T-helper 1 cell treated with Interleukin-12 subunit alpha and Interleukin-12 subunit beta and Interleukin-4 antibody, amounts not matched to agents 30 μg/mL and 1 μg/mL, for 36 hours (primary cell): ENCODE results near the gene PLCD1.
"Not testable (repeated sequence)": the region's sequence is repeated elsewhere in the genome, so short reads cannot be mapped to it uniquely, and the experiment has no call there.

ENCODE experiments used
- H3K27ac Mint-ChIP-seq: one replicate; pipeline ENCODE4 v1.8.0; 2021; ENCODE audit warnings: mild to moderate bottlenecking, mixed read lengths
- H3K27me3 Mint-ChIP-seq: one replicate; pipeline ENCODE4 v1.8.0; 2021; ENCODE audit warnings: low read depth, mixed read lengths
- H3K36me3 Mint-ChIP-seq: one replicate; pipeline ENCODE4 v1.8.0; 2021; ENCODE audit warnings: low read depth, mixed read lengths
- H3K4me1 Mint-ChIP-seq: one replicate; pipeline ENCODE4 v1.8.0; 2021; ENCODE audit warnings: low read depth, mixed read lengths
- H3K4me3 Mint-ChIP-seq: one replicate; pipeline ENCODE4 v1.8.0; 2021; ENCODE audit warnings: mild to moderate bottlenecking, moderate library complexity, mixed read lengths
- H3K9me3 Mint-ChIP-seq: one replicate; pipeline ENCODE4 v1.8.0; 2021; ENCODE audit warnings: mixed read lengths

Gene PLCD1

GRCh38 chr3:38029400-38030125 is at the start of gene PLCD1:
Gene PLCD1 (minus strand): TSS chr3:38029642. CDS start chr3:38029539, 103 bp downstream.
- Mint-ChIP-seq H3K27me3 (peaks cover 39% of the 10 kb centered on the region), H3K4me1 (peaks cover 17% of the 10 kb centered on the region), H3K9me3 (no peaks in the 10 kb centered on the region), H3K4me3 (peak within 1 kb of the TSS; percentile 11), H3K36me3 (no peaks in the 10 kb centered on the region), H3K27ac (no peak within 1 kb of the TSS)

GRCh38 chr3:38077073-38077472 is 47.6 kb upstream of the PLCD1 start:
- not testable (repeated sequence) for H3K4me3 Mint-ChIP-seq, H3K27me3 Mint-ChIP-seq, H3K36me3 Mint-ChIP-seq, H3K27ac Mint-ChIP-seq, H3K9me3 Mint-ChIP-seq, H3K4me1 Mint-ChIP-seq

GRCh38 chr3:38070013-38070412 is 40.6 kb upstream of the PLCD1 start:
- no peaks in the 10 kb centered on the region for H3K36me3 Mint-ChIP-seq
- H3K27ac Mint-ChIP-seq, result no peak overlapping the region
- peaks cover 1% of the 10 kb centered on the region for H3K27me3 Mint-ChIP-seq
- no peak overlapping the region for H3K4me3 Mint-ChIP-seq
- no peaks in the 10 kb centered on the region for H3K4me1 Mint-ChIP-seq
- no peaks in the 10 kb centered on the region for H3K9me3 Mint-ChIP-seq

GRCh38 chr3:38067508-38068233 is 38.2 kb upstream of the PLCD1 start:
- H3K36me3 Mint-ChIP-seq, result no peaks in the 10 kb centered on the region
- H3K4me1 Mint-ChIP-seq, result no peaks in the 10 kb centered on the region
- H3K27me3 Mint-ChIP-seq, result no peaks in the 10 kb centered on the region
- H3K27ac Mint-ChIP-seq, result no peak overlapping the region
- H3K9me3 Mint-ChIP-seq, result no peaks in the 10 kb centered on the region
- no peak overlapping the region for H3K4me3 Mint-ChIP-seq

GRCh38 chr3:38064453-38064852 is 35.0 kb upstream of the PLCD1 start:
- H3K27me3 Mint-ChIP-seq, H3K27ac Mint-ChIP-seq, H3K4me3 Mint-ChIP-seq, H3K4me1 Mint-ChIP-seq, H3K9me3 Mint-ChIP-seq, H3K36me3 Mint-ChIP-seq: not testable (repeated sequence)

- H3K9me3 Mint-ChIP-seq, result no peaks in the 10 kb centered on the region
- peaks cover 5% of the 10 kb centered on the region for H3K4me1 Mint-ChIP-seq
- no peak overlapping the region for H3K4me3 Mint-ChIP-seq
- H3K36me3 Mint-ChIP-seq, result no peaks in the 10 kb centered on the region
- no peaks in the 10 kb centered on the region for H3K27me3 Mint-ChIP-seq
- no peak overlapping the region for H3K27ac Mint-ChIP-seq
Observed at GRCh38 chr3:38062809-38063208, 33.4 kb upstream of the PLCD1 start.

- no peaks in the 10 kb centered on the region for H3K27me3 Mint-ChIP-seq
- H3K27ac Mint-ChIP-seq, result no peak overlapping the region
- H3K4me1 Mint-ChIP-seq, result peaks cover 13% of the 10 kb centered on the region
- H3K9me3 Mint-ChIP-seq, result no peaks in the 10 kb centered on the region
- no peaks in the 10 kb centered on the region for H3K36me3 Mint-ChIP-seq
- H3K4me3 Mint-ChIP-seq, result no peak overlapping the region
Observed at GRCh38 chr3:38059591-38059990, 30.1 kb upstream of the PLCD1 start.

- no peak overlapping the region for H3K4me3 Mint-ChIP-seq
- no peaks in the 10 kb centered on the region for H3K27me3 Mint-ChIP-seq
- H3K27ac Mint-ChIP-seq, result no peak overlapping the region
- H3K36me3 Mint-ChIP-seq, result no peaks in the 10 kb centered on the region
- peaks cover 14% of the 10 kb centered on the region for H3K4me1 Mint-ChIP-seq
- H3K9me3 Mint-ChIP-seq, result no peaks in the 10 kb centered on the region
Observed at GRCh38 chr3:38059148-38059547, 29.7 kb upstream of the PLCD1 start.

GRCh38 chr3:38054499-38055001 is 25.1 kb upstream of the PLCD1 start:
- Mint-ChIP-seq H3K4me1 (peaks cover 9% of the 10 kb centered on the region), H3K9me3 (no peaks in the 10 kb centered on the region), H3K36me3 (no peaks in the 10 kb centered on the region), H3K4me3 (no peak overlapping the region), H3K27me3 (no peaks in the 10 kb centered on the region), H3K27ac (peak overlapping the region; percentile 39)

GRCh38 chr3:38053813-38054498 is 24.5 kb upstream of the PLCD1 start:
- H3K27me3 Mint-ChIP-seq, H3K4me3 Mint-ChIP-seq, H3K9me3 Mint-ChIP-seq, H3K36me3 Mint-ChIP-seq, H3K27ac Mint-ChIP-seq: not testable (repeated sequence)
- H3K4me1 Mint-ChIP-seq, result peaks cover 11% of the 10 kb centered on the region

GRCh38 chr3:38053286-38053685 is 23.8 kb upstream of the PLCD1 start:
- not testable (repeated sequence) for H3K27ac Mint-ChIP-seq, H3K9me3 Mint-ChIP-seq, H3K36me3 Mint-ChIP-seq, H3K27me3 Mint-ChIP-seq, H3K4me3 Mint-ChIP-seq
- H3K4me1 Mint-ChIP-seq, result peaks cover 13% of the 10 kb centered on the region

GRCh38 chr3:38051131-38051530 is 21.7 kb upstream of the PLCD1 start:
- no peaks in the 10 kb centered on the region for H3K9me3 Mint-ChIP-seq
- no peaks in the 10 kb centered on the region for H3K36me3 Mint-ChIP-seq
- no peak overlapping the region for H3K4me3 Mint-ChIP-seq
- H3K4me1 Mint-ChIP-seq, result peaks cover 13% of the 10 kb centered on the region
- H3K27me3 Mint-ChIP-seq, result peaks cover 5% of the 10 kb centered on the region
- no peak overlapping the region for H3K27ac Mint-ChIP-seq

- Mint-ChIP-seq H3K27me3 (peaks cover 12% of the 10 kb centered on the region), H3K9me3 (no peaks in the 10 kb centered on the region), H3K4me1 (peaks cover 4% of the 10 kb centered on the region), H3K36me3 (no peaks in the 10 kb centered on the region), H3K27ac (no peak overlapping the region), H3K4me3 (no peak overlapping the region)
Observed at GRCh38 chr3:38049358-38050126, 20.1 kb upstream of the PLCD1 start.

- peaks cover 13% of the 10 kb centered on the region for H3K27me3 Mint-ChIP-seq
- no peak overlapping the region for H3K27ac Mint-ChIP-seq
- no peaks in the 10 kb centered on the region for H3K9me3 Mint-ChIP-seq
- H3K36me3 Mint-ChIP-seq, result no peaks in the 10 kb centered on the region
- H3K4me1 Mint-ChIP-seq, result peaks cover 4% of the 10 kb centered on the region
- no peak overlapping the region for H3K4me3 Mint-ChIP-seq
Observed at GRCh38 chr3:38047896-38048295, 18.5 kb upstream of the PLCD1 start.
